GM12873 (cell line): ENCODE results near the gene RIIAD1.

Experiments
- TF ChIP-seq, protein P1 (sequence below): IDR thresholded peaks from 2 replicates; pipeline ENCODE4 v1.5.1; 2012; ENCODE audit warnings: low read depth, mild to moderate bottlenecking, moderate library complexity, low read length, control low read depth; ENCODE audit not compliant: insufficient read depth; ENCODE audit errors: missing control alignments

RIIAD1 gene

DNA sequence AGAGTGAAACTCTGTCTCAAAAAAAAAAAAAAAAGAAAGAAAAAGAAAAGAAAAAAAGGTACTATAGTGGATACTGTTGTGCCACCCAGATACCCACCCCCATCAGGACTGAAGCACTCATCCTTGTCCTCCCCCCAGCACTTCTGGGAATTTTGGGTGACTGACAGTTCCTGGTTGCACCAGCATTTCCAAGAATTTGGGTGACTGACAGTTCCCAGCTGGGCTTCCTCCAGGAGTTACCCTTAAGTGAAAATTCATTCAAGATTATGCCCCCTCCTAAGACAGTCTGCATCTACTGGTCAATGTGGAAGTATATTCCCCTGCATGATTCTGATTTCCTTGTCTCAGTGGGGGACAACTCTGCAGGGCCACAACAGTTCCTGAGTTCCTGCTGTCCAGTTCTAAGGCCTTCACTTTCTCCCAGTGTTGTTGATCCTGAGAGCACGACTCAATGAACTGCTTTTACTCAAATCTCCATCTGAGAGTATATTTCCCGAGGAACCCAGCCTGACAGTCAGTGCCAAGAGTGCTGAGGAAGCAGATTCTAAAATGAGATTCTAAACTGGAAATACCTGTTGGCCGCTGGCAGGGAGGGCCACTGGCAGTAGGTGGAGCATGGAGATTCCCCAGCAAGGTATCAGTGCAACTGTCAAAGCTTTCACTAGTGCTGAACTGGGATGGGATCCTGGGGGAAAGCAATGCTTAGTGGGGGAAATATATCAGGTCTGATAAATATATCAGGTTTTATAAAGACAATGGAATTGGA, 18.5 kb downstream of the RIIAD1 start:
- TF ChIP-seq, protein P1, sequence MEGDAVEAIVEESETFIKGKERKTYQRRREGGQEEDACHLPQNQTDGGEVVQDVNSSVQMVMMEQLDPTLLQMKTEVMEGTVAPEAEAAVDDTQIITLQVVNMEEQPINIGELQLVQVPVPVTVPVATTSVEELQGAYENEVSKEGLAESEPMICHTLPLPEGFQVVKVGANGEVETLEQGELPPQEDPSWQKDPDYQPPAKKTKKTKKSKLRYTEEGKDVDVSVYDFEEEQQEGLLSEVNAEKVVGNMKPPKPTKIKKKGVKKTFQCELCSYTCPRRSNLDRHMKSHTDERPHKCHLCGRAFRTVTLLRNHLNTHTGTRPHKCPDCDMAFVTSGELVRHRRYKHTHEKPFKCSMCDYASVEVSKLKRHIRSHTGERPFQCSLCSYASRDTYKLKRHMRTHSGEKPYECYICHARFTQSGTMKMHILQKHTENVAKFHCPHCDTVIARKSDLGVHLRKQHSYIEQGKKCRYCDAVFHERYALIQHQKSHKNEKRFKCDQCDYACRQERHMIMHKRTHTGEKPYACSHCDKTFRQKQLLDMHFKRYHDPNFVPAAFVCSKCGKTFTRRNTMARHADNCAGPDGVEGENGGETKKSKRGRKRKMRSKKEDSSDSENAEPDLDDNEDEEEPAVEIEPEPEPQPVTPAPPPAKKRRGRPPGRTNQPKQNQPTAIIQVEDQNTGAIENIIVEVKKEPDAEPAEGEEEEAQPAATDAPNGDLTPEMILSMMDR, result no peak

DNA sequence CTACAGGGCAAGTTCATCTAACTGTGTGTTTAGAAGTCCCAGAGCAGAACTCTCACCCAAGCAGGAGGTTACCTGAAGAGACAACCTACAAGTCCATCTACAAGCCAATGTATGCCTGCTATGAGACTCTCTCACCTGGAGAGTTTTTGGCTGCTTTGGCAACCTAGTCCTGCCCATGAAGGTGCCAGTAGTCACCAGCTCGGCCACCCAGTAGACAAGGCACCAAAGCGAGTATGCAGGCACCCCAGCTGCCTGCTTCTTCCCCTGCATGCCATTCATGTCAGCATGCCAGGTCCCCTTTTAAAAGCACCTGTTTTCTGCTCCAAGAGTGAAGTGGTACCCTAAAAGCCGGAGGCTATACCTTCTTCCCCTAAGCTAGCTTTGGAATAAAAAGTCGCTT, 20.2 kb downstream of the RIIAD1 start:
- TF ChIP-seq, protein P1, result no peak

DNA sequence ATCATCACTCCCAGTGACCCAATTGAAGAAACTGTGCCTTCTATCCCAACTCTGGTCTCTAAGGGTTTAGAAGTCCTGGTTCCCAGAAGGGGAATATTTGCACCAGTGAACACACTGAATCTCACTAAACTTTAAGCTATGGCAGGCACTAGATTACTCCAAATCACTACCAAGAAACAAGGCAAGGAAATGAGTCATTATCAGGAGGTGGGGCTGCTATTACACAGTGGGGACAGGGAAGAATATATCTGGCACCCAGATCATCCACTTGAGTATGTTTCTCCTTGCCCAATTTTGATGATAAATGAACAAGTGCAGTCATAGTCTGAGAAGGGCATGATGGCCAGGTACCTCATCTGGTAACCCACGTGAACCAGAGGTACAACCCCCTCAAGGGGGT, 35.0 kb downstream of the RIIAD1 start:
- TF ChIP-seq, protein P1, result no peak

- TF ChIP-seq, protein P1, result no peak
These were observed 37.9 kb downstream of the RIIAD1 start for GRCh38 chr1:151759241-151759640.

DNA sequence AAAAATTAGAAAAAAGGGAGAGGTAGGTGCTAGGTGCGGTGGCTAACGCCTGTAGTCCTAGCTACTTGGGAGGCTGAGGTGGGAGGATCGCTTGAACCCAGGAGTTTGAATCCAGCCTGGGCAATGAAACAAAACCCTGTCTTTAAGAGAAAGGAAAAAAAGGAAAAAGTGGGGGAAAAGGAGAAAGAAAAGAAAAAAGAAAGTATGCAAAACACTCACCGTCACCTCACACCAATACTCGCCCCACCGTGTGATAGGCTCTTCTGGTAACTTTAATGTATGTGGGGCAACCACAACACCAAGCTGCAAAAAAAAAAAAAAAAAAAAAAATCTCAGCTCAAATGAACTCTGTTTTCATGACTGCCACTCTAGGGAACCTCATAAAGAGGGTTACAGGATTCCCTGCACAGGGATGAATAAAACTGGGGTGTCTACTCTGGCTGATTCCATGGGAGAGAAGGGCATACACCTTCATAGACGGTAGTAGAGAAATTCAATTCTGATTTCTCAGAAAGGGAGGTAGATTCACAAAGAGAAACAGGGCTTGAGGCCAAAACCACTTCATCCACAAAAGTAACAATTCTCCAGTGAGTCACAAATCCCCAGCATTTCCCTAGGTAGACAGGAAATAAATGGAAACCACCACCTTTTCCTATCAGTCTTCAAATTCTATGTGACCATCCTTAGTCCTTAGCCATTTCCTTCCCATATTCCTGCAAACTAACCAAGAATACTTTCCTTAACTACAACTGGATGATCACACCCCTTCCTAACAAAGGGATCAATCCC, 39.5 kb downstream of the RIIAD1 start:
- TF ChIP-seq, protein P1, result no peak

DNA sequence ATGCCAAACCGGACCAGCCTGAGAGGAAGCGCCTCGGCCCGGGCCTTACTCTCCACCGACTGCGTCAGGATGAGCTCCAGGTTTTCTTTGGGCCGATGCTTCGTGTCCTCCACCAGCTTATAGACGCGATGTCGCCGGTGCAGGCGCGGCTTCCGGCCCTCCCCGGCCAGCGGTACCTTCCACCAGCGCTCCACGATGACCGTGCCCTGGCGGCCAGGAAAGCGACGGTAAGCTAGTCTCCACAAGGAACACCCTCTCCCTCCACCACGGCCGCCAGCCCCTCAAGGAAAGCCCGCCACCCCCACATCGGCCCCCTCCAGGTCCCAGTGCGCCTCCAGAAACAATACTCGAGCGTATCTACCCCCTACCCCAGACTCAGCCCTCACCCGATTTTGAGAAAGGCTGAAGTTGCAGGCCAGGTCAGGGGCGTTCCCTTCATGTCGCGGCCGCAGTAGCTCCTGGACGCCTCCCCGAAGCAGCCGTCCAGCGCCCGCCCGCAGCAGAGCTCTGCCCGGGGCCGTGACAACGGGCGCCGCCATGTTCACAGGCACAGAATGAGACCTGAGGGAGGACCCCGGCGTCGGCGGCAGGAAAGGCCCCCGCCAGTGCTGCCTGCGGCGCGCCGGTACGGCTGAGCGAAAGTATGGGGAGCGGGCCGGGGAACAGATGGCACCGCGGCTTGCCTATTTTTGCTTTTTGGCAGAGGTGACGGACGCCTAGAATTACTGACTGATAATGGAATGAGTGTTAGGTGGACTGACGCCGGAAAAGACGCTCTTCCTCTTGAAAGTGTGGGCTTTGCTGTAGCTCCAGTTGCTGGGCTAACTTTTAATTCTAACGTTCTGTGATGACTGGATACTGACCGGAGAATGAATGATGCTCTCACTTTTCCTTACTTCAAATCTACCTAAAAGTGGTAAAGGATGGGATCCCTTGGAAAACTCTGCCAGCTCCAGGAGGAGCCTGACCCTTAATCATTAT, 41.9 kb downstream of the RIIAD1 start, which contains the start of gene MRPL9:
TSS of gene MRPL9 (minus strand) at position 556 of the 981 bp plus-strand sequence. CDS start at position 539, 17 bp downstream.
- TF ChIP-seq, protein P1, result no peak
